HG02759 (cell line): ENCODE data around the gene SLC25A44.
"Not testable (repeated sequence)": the region's sequence is repeated elsewhere in the genome, so short reads cannot be mapped to it uniquely, and the experiment has no call there.

Experiments used
- ATAC-seq: cut with Tn5 transposase; IDR thresholded peaks from one replicate; pipeline ENCODE4 v1.9.1; 2021; ENCODE audit warnings: mild to moderate bottlenecking, moderate library complexity; ENCODE audit not compliant: unreplicated experiment

SLC25A44 gene

DNA sequence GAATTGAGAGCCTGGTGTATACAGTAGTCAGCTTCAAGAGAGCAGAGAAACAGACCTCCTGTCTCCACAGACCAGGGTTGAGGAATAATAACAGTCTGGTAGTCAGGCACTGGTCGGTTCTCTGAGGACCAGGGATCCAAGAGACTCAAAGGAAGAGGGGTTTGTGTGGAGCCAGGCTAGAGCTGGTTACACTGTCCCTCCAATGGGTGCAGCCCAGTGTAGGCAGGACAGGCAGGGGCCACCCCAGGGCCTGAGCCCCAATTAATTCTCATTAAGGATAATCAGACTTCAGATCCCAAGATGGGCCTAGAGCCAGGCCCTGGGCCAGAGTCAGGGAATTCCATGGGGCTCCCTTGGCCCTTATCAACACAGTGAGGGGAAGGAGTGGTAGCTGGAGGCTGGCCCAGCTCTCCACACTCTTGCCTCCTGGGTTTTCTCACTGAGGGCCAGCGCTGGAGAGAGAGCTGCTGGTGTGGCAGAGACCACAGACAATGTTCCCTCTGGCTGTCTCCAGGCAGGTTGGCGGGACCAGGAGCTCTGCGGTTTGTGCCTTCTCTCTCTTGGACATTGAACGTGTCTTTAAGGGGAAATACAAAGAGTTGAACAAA is 31.4 kb upstream of the SLC25A44 start:
- no peak for ATAC-seq

DNA sequence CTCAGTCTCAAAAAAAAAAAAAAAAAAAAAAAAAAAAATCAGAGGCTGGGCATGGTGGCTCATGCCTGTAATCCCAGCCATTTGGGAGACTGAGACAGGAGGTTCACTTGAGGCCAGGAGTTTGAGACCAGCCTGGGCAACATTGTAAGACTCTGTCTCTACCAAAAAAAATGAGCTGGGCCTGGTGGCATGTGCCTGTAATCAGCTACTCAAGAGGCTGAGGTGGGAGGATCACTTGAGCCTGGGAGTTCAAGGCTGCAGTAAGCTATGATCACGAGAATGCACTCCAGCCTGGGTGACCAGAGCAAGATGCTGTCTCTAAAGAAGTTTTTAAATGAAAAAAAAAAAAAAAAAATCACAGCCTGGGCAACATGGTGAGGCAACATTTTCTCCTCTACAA is 30.2 kb upstream of the SLC25A44 start:
- ATAC-seq = no peak

GRCh38 chr1:156164125-156164831 is 29.6 kb upstream of the SLC25A44 start:
- ATAC-seq = no peak

- ATAC-seq = no peak
Observed at GRCh38 chr1:156165083-156165482, 28.8 kb upstream of the SLC25A44 start.

- ATAC-seq = no peak
Observed at GRCh38 chr1:156167536-156167935, 26.4 kb upstream of the SLC25A44 start.

DNA sequence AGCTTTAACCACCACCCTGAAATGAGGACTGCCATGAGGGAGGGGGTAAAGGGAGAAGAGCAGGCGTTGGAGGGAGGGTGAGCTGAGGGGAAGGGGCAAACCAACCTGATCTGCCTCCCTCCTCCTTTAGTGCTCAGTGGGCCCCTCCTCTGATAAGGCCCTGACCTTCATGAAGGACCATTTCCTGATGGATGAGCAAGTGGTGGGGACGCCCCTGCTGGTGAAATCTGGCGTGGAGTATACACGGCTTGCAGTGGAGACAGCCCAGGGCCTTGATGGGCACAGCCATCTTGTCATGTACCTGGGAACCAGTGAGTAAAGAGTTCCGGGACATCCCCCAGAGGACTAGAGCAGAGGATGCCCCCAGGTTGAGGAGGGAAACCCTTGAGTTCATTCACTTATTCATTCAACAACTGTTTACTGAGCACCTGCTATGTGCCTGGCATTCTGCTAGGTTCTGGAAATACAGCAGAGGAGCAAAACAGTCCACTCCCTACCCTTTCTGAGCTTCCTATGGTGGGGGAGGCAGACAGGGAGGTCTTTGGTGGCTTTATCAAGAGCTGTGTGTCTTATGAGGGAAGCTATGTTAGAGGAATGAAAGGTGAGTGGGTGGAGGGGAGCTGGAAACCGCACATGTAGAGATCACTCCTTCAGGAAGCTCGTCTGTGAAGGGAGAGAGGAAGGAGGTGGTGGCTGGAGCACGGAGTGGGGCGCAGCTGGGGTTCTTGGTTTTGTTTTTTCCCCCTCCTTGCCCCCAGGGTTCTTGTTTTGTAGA is 21.0 kb upstream of the SLC25A44 start:
- no peak for ATAC-seq

DNA sequence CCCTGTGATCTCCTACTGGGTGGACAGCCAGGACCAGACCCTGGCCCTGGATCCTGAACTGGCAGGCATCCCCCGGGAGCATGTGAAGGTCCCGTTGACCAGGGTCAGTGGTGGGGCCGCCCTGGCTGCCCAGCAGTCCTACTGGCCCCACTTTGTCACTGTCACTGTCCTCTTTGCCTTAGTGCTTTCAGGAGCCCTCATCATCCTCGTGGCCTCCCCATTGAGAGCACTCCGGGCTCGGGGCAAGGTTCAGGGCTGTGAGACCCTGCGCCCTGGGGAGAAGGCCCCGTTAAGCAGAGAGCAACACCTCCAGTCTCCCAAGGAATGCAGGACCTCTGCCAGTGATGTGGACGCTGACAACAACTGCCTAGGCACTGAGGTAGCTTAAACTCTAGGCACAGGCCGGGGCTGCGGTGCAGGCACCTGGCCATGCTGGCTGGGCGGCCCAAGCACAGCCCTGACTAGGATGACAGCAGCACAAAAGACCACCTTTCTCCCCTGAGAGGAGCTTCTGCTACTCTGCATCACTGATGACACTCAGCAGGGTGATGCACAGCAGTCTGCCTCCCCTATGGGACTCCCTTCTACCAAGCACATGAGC is 17.2 kb upstream of the SLC25A44 start:
- no peak for ATAC-seq

DNA sequence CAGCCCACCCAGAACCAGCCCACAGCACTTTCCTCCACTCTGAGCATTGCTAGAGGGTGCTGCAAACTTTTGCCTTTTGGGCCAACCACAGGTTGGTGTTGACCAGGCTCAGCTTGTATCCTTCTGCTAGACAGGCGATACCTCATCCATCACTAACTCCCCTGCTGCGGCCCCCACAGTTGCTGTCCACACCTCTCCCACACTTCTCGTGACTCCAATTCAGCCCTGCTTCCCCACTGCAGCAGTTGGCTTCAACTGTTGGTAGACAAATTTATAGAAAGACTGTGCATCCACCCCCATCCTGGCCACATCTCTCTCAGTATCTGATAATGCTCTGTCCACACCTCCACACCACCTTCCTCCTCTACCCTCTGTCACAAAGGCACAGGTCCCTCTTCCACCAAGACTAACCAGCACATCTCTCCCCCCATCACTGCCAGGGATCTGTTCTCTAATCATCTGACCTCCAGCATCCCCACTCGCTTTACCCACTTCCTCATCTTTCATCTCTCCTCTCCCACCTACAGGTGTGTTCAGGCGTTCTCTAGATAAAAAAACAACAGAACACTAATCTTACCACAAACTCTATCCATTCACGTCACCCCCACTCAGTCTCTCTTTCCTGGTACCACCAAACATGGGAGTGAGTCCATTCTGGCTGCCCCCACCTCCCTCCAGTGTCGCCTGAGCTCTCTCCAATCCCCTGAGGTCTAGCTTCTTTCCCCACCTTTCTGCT is 15.8 kb upstream of the SLC25A44 start:
- ATAC-seq = no peak

DNA sequence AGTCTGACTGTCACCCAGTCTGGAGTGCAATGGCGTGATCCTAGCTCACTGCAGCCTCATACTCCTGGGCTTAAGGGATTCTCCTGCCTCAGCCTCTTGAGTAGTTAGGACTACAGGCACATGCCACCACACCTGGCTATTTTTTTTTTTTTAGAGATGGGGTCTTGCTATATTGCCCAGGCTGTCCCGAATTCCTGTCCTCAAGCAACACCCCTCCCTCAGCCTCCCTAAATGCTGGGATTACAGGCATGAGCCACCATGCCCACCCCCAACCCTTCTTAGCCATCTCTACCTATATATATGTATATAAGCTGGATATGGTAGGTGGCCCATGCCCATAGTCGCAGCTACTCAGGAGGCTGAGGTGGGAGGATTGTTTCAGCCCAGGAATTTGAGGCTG is 13.4 kb upstream of the SLC25A44 start:
- no peak for ATAC-seq

DNA sequence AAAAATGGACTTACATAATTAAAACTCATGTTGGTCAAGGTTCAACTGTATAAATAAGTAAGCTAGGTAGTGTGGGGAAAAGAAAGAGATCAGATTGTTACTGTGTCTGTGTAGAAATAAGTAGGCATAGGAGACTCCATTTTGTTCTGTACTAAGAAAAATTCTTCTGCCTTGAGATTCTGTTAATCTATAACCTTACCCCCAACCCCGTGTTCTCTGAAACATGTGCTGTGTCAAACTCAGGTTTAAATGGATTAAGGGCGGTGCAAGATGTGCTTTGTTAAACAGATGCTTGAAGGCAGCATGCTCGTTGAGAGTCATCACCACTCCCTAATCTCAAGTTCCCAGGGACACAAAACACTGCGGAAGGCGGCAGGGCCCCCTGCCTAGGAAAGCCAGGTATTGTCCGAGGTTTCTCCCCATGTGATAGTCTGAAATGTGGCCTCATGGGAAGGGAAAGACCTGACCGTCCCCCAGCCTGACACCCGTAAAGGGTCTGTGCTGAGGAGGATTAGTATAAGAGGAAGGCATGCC is 12.4 kb upstream of the SLC25A44 start:
- ATAC-seq = not testable (repeated sequence)

GRCh38 chr1:156182010-156182779 is 11.7 kb upstream of the SLC25A44 start:
- not testable (repeated sequence) for ATAC-seq

GRCh38 chr1:156186347-156187177 is 7.3 kb upstream of the SLC25A44 start:
- not testable (repeated sequence) for ATAC-seq

- ATAC-seq = not testable (repeated sequence)
Observed at GRCh38 chr1:156190265-156190664, 3.6 kb upstream of the SLC25A44 start.

- ATAC-seq = no peak
Observed at GRCh38 chr1:156191292-156191964, 2.5 kb upstream of the SLC25A44 start.

DNA sequence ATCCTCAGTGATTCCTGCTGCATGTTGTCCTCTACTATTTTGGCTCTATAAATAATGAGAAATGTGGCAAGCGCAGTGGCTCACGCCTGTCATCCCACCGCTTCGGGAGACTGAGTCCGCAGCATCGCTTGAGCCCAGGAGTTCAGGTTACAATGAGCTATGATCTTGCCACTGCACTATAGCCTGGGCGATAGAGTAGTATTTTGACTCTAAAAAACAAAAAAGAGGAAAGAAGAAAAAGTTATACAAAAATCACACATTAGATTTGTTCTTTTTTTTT is 756 bp upstream of the SLC25A44 start:
- ATAC-seq = no peak

GRCh38 chr1:156194300-156194652 is 372 bp downstream of the SLC25A44 start:
- ATAC-seq = no peak

DNA sequence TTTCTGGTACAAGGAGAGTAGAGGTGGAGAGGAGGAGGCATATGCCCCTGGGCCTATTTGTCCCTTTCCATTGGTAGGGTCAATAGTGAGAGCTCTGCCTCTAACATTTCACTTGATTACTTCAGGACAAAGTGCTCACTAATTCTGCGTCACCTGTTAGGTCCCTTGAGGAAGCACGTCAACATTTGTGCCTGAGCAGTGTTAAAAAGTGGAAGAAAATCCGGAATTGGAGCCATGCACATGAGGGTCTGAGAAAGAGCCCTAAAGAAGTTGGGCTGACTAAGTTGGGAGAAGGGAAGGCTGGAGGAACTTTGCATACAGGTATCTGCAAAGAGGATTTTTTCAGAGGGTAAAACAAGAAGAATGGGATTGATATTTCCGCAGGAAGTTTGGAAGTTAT is 1.9 kb downstream of the SLC25A44 start:
- no peak for ATAC-seq

- no peak for ATAC-seq
Observed at GRCh38 chr1:156196445-156196844, 2.5 kb downstream of the SLC25A44 start.

- ATAC-seq = no peak
Observed at GRCh38 chr1:156198831-156199349, 5.0 kb downstream of the SLC25A44 start.
